H1 (cell line): ENCODE data around the gene KNDC1. TPM values are rescaled to one million over a fixed set of nuclear protein-coding genes. Genes with fewer than 3 reads are reported as not detected.

Experiments used
- CTCF ChIA-PET: fragments of 300-600 bp; sonication (Branson Sonifier 250); formaldehyde crosslinking; loops from one replicate; lab custom pipeline; 2021; ENCODE audit not compliant: partially characterized antibody; lab: Charles Lee
- POLR2A ChIA-PET: fragments of 300-600 bp; sonication (Branson Sonifier 250); formaldehyde crosslinking; loops from one replicate; lab custom pipeline; 2021; ENCODE audit warnings: inconsistent platforms; ENCODE audit not compliant: partially characterized antibody; lab: Charles Lee
- DNase-seq, 2 experiments: peaks; one replicate each; pipeline versions ENCODE4 v3.0.0 to v3.0.0-alpha.2; 2010 to 2022; ENCODE audit warnings: low spot score in 2 of 2, low read depth in 1 of 2, mixed read lengths in 1 of 2
- FAIRE-seq: peaks from 2 replicates; lab custom pipeline; 2011; peaks lifted over from hg19 to GRCh38; lab: Jason Lieb, UNC
- H2AFZ ChIP-seq: 2 replicates; pipeline ENCODE4 v1.8.1; 2012; ENCODE audit warnings: low read length, inconsistent platforms
- H2AK5ac ChIP-seq: 2 replicates; pipeline ENCODE4 v1.6.1; 2013; ENCODE audit warnings: low read depth, low read length
- H2BK120ac ChIP-seq: replicated peaks from 2 replicates; pipeline ENCODE3; 2013; ENCODE audit warnings: low read depth, low read length, inconsistent platforms
- H2BK12ac ChIP-seq: 2 replicates; pipeline ENCODE4 v1.6.1; 2013; ENCODE audit warnings: low read depth, low read length
- H2BK15ac ChIP-seq: 2 replicates; pipeline ENCODE4 v1.6.1; 2013; ENCODE audit warnings: low read length
- H2BK20ac ChIP-seq: 2 replicates; pipeline ENCODE4 v1.6.1; 2013; ENCODE audit warnings: low read length
- H2BK5ac ChIP-seq: 2 replicates; pipeline ENCODE4 v1.6.1; 2013; ENCODE audit warnings: low read depth, low read length
- H3K14ac ChIP-seq: 2 replicates; pipeline ENCODE4 v1.6.1; 2013; ENCODE audit warnings: inconsistent platforms; ENCODE audit not compliant: insufficient read length
- H3K18ac ChIP-seq: 2 replicates; pipeline ENCODE4 v1.6.1; 2013; ENCODE audit warnings: low read length; ENCODE audit errors: extremely low read depth
- H3K23ac ChIP-seq: 2 replicates; pipeline ENCODE4 v1.6.1; 2013; ENCODE audit warnings: inconsistent platforms; ENCODE audit not compliant: insufficient read length
- H3K23me2 ChIP-seq: 2 replicates; pipeline ENCODE4 v1.6.1; 2013; ENCODE audit warnings: low read depth, low read length
- H3K27ac ChIP-seq: 2 replicates; pipeline ENCODE4 v1.6.1; 2011; ENCODE audit warnings: low read depth, low read length, inconsistent platforms
- H3K27me3 ChIP-seq, 4 experiments: replicated peaks in 1 of 4; 1 replicate in 1 of 4; 2 replicates in 3 of 4; pipeline versions ENCODE4 v1.6.1 to v1.8.1; 2011 to 2013; ENCODE audit warnings: low read length in 3 of 4, mild to moderate bottlenecking in 3 of 4, inconsistent platforms in 2 of 4, mixed read lengths in 2 of 4, moderate library complexity in 1 of 4; ENCODE audit not compliant: control insufficient read depth in 3 of 4, insufficient read depth in 3 of 4; ENCODE audit errors: extremely low read depth in 1 of 4
- H3K36me3 ChIP-seq, 4 experiments: 2 replicates each; pipeline versions ENCODE4 v1.6.1 to v1.8.1; 2011 to 2013; ENCODE audit warnings: mild to moderate bottlenecking in 4 of 4, low read length in 3 of 4, moderate library complexity in 2 of 4, control low read depth in 1 of 4, inconsistent platforms in 1 of 4; ENCODE audit not compliant: insufficient read depth in 4 of 4, control insufficient read depth in 2 of 4
- H3K4ac ChIP-seq: replicated peaks from 2 replicates; pipeline ENCODE3; 2013; ENCODE audit warnings: low read length, low read depth, mixed read lengths, inconsistent platforms; ENCODE audit not compliant: insufficient read length
- H3K4me1 ChIP-seq, 4 experiments: replicated peaks in 1 of 4; 1 replicate in 1 of 4; 2 replicates in 3 of 4; pipeline versions ENCODE4 v1.6.1 to v1.8.1; 2011 to 2013; ENCODE audit warnings: low read length in 3 of 4, inconsistent platforms in 2 of 4, mixed read lengths in 1 of 4; ENCODE audit not compliant: insufficient read depth in 4 of 4, control insufficient read depth in 3 of 4
- H3K4me2 ChIP-seq, 2 experiments: 2 replicates each; pipeline versions ENCODE4 v1.6.1 to v1.8.1; 2011 to 2013; ENCODE audit warnings: low read depth in 2 of 2, low read length in 2 of 2, control low read depth in 1 of 2, inconsistent platforms in 1 of 2, mild to moderate bottlenecking in 1 of 2; ENCODE audit not compliant: insufficient read depth in 1 of 2
- H3K4me3 ChIP-seq, 4 experiments: fragments of 200-600, 300-600 bp in 1 of 4; sonication (generic), shearing (Covaris generic), sonication (Bioruptor Twin) in 1 of 4; 2 replicates each; pipeline versions ENCODE4 v1.5.1 to v1.8.1; 2011 to 2016; ENCODE audit warnings: low read length in 4 of 4, low read depth in 3 of 4, control low read depth in 2 of 4, inconsistent platforms in 2 of 4, mild to moderate bottlenecking in 2 of 4, mixed read lengths in 1 of 4, moderate library complexity in 1 of 4; ENCODE audit not compliant: insufficient read depth in 2 of 4; ENCODE audit errors: extremely low read depth in 1 of 4
- H3K56ac ChIP-seq: replicated peaks from 2 replicates; pipeline ENCODE3; 2013; ENCODE audit warnings: low read depth, mild to moderate bottlenecking, mixed read lengths, low read length, inconsistent platforms; ENCODE audit not compliant: insufficient read length
- H3K79me1 ChIP-seq: 2 replicates; pipeline ENCODE4 v1.6.1; 2013; ENCODE audit warnings: low read depth, low read length, control low read depth
- H3K79me2 ChIP-seq, 2 experiments: 2 replicates each; pipeline versions ENCODE4 v1.6.1 to v1.8.1; 2012 to 2013; ENCODE audit warnings: low read length in 2 of 2, mild to moderate bottlenecking in 2 of 2, inconsistent platforms in 1 of 2; ENCODE audit not compliant: insufficient read depth in 2 of 2, control insufficient read depth in 1 of 2
- H3K9ac ChIP-seq, 4 experiments: replicated peaks in 1 of 4; 1 replicate in 1 of 4; 2 replicates in 3 of 4; pipeline versions ENCODE4 v1.6.1 to v1.8.1; 2011 to 2013; ENCODE audit warnings: low read depth in 3 of 4, low read length in 3 of 4, control low read depth in 2 of 4, mild to moderate bottlenecking in 2 of 4, moderate library complexity in 2 of 4, inconsistent platforms in 1 of 4; ENCODE audit errors: extremely low read depth in 1 of 4
- H3K9me3 ChIP-seq, 2 experiments: 2 replicates each; pipeline versions ENCODE4 v1.6.1 to v1.8.1; 2012 to 2013; ENCODE audit warnings: mild to moderate bottlenecking in 2 of 2, moderate library complexity in 2 of 2, control low read depth in 1 of 2, inconsistent platforms in 1 of 2, low read depth in 1 of 2, low read length in 1 of 2, mixed read lengths in 1 of 2; ENCODE audit not compliant: insufficient read depth in 2 of 2
- H4K20me1 ChIP-seq, 2 experiments: replicated peaks in 1 of 2; 2 replicates each; pipeline versions ENCODE3 to v1.8.1; 2011 to 2013; ENCODE audit warnings: inconsistent platforms in 2 of 2, low read length in 2 of 2, mild to moderate bottlenecking in 1 of 2; ENCODE audit not compliant: insufficient read depth in 2 of 2, control insufficient read depth in 1 of 2
- H4K5ac ChIP-seq: 2 replicates; pipeline ENCODE4 v1.6.1; 2013; ENCODE audit warnings: low read length, low read depth, mixed read lengths, inconsistent platforms; ENCODE audit not compliant: insufficient read length
- H4K8ac ChIP-seq: 2 replicates; pipeline ENCODE4 v1.8.0; 2013; ENCODE audit warnings: mild to moderate bottlenecking, moderate library complexity, low read length, inconsistent platforms; ENCODE audit not compliant: insufficient read depth; ENCODE audit errors: extremely low read depth
- H4K91ac ChIP-seq: replicated peaks from 2 replicates; pipeline ENCODE3; 2013; ENCODE audit warnings: low read length, mixed read lengths, inconsistent platforms; ENCODE audit not compliant: insufficient read length
- RNF2 ChIP-seq: fragments of 200-900, 300-1000 bp; sonication (generic); IDR thresholded peaks from 2 replicates; pipeline ENCODE4 v1.7.1; 2016; ENCODE audit warnings: borderline replicate concordance, low read depth, mild to moderate bottlenecking, antibody characterized with exemption, low read length; ENCODE audit not compliant: poor library complexity, severe bottlenecking; ENCODE audit errors: missing control alignments
- WGBS, 2 experiments: shearing (Covaris generic) in 1 of 2; methylation state at CpG; one replicate each; pipeline versions ENCODE4 v1.1.6 to v1.1.7; 2013 to 2015; ENCODE audit warnings: low lambda C conversion rate in 2 of 2, mixed read lengths in 2 of 2, inconsistent platforms in 1 of 2, low coverage in 1 of 2, missing lambda C conversion rate in 1 of 2; ENCODE audit not compliant: insufficient replicate concordance in 2 of 2, insufficient coverage in 1 of 2, insufficient read length in 1 of 2; ENCODE audit errors: extremely low coverage in 1 of 2, missing lambda C conversion rate in 1 of 2; 5-methylcytosine and 5-hydroxymethylcytosine counted together
- polyA plus RNA-seq, 7 experiments: library from polyadenylated mRNA; depleted of rRNA in 3 of 7; stranded (reverse) in 5 of 7; unstranded in 2 of 7; fragments of >200 nt in 5 of 7; fragments of 200-250 nt in 2 of 7; gene quantifications; 1 replicate in 5 of 7; 2 replicates in 1 of 7; 4 replicates in 1 of 7; pipeline versions ENCODE4 v1.2.1 to v1.2.3, GENCODE V29; 2011 to 2013; ENCODE audit warnings: missing spikeins in 2 of 7, mixed read lengths in 2 of 7
- total RNA-seq: library from RNA; stranded (reverse); fragmentation: NEBNext Ultra II Directional; extraction: Animal tissue kit (Norgen Biotek cat#: 25700); gene quantifications from 2 replicates; pipeline ENCODE4 v1.2.1, GENCODE V29; 2021
- TF ChIP-seq, protein P1 (sequence below): IDR thresholded peaks from 2 replicates; pipeline ENCODE4 v1.6.1; 2012; ENCODE audit warnings: inconsistent platforms

The KNDC1 gene
- total and polyA plus RNA-seq, 2 of the 8 experiments (the other 6 are each of a cell fraction or from before 2014, with no cell fraction given), result 7.5 to 16.7 TPM

DNA sequence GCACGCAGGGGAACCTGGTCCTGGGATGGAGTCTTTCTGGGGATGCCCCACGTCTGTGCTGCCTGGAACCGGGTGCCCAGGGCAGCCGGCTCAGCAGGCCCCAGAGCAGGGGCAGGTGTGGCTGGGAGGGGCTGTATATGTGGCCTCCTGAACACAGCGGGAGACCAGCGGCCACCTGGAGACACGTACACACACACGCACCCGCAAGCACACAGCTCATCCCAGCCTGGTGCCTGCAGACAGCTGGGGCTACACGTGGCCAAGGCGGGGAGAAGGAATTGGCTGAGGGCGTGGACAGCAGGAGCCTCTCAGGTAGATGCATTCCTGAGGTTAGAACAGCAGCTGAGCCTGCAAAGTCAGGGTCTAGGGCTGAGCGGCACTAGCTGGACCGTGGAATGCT, 102.7 kb downstream of the KNDC1 start:
- no peak overlapping the region for H2BK5ac ChIP-seq
- no peak overlapping the region; the same call in 1 of the 2 replicates for H2BK12ac ChIP-seq
- no peak overlapping the region for H2BK20ac ChIP-seq
- no peak overlapping the region for H2AFZ ChIP-seq
- 0 out of 2 replicates have a peak overlapping the region, but pooled peaks have one; percentile 44 for H2AK5ac ChIP-seq
- peaks cover 0 to 15% (median 8%) of the 10 kb centered on the region in 4 experiments; a peak in 6 of 7 replicates for H3K27me3 ChIP-seq
- H2BK15ac ChIP-seq, result 0 out of 2 replicates have a peak overlapping the region, but pooled peaks have one; percentile 18
- H3K4ac ChIP-seq, result no peak overlapping the region
- H3K4me1 ChIP-seq, result peaks cover 0 to 14% (median 8%) of the 10 kb centered on the region in 4 experiments; a peak in 5 of 7 replicates
- H3K36me3 ChIP-seq, result no peaks in the 10 kb centered on the region
- FAIRE-seq, result no peak
- peak overlapping the region in 1 of 4 experiments; percentile 55; a peak in 2 of 8 replicates for H3K4me3 ChIP-seq
- no peak overlapping the region for H2BK120ac ChIP-seq
- 83% methylated on average over 14 of the region's 14 CpGs; no CpG with 5 or more reads in 1 of the 2 experiments for WGBS, 2 experiments
- H3K14ac ChIP-seq, result no peak overlapping the region
- H4K8ac ChIP-seq, result no peak overlapping the region
- TF ChIP-seq RNF2, result no peak
- TF ChIP-seq, protein P1, sequence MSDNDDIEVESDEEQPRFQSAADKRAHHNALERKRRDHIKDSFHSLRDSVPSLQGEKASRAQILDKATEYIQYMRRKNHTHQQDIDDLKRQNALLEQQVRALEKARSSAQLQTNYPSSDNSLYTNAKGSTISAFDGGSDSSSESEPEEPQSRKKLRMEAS, result peak; percentile 23; the same call in 1 of the 2 replicates
- DNase-seq, result no peak
- H3K23ac ChIP-seq, result no peak overlapping the region
- no peaks in the 10 kb centered on the region for H3K9me3 ChIP-seq
- H3K23me2 ChIP-seq, result peaks cover 7% of the 10 kb centered on the region; the same call in 1 of the 2 replicates
- H3K9ac ChIP-seq, result no peak overlapping the region
- no peaks in the 10 kb centered on the region for H3K79me2 ChIP-seq
- H4K5ac ChIP-seq, result no peak overlapping the region
- ChIA-PET CTCF (interaction anchor here (0.7 to 2.4 kb wide), 8 partner anchors 13 to 66 kb away, joined by 3 to 8 read pairs (median 3); partner anchors contain the start of gene ADAM8), POLR2A (no interaction called here)
- no peak overlapping the region for H3K27ac ChIP-seq
- H3K79me1 ChIP-seq, result no peaks in the 10 kb centered on the region
- H3K56ac ChIP-seq, result no peak overlapping the region
- no peak overlapping the region for H3K18ac ChIP-seq
- peak overlapping the region; percentile 72 to 94; a peak in 2 of 4 replicates for H3K4me2 ChIP-seq
- no peaks in the 10 kb centered on the region for H4K20me1 ChIP-seq
- peak overlapping the region; percentile 41 for H4K91ac ChIP-seq
